H1 (cell line): Measurements from ENCODE around the gene ANKLE1.
A peak's percentile ranks its signal among the peaks of the same experiment; 100 is the strongest.

Experiments
- BCL11A ChIP-seq, 2 experiments: IDR thresholded peaks; one replicate each; pipeline ENCODE4 v1.6.1; 2011; ENCODE audit warnings: low read depth in 2 of 2, low read length in 2 of 2, mild to moderate bottlenecking in 2 of 2
- CHD2 ChIP-seq: IDR thresholded peaks from 2 replicates; pipeline ENCODE4 v1.6.1; 2012; ENCODE audit warnings: low read length, improper control_type of control experiment
- EZH2 ChIP-seq: fragments of 200-600 bp; sonication (generic); IDR thresholded peaks from 2 replicates; pipeline ENCODE4 v1.7.1; 2012; ENCODE audit warnings: low read depth, mild to moderate bottlenecking, moderate library complexity, low read length, inconsistent platforms; ENCODE audit not compliant: severe bottlenecking
- MAFK ChIP-seq: IDR thresholded peaks from 2 replicates; pipeline ENCODE4 v1.6.1; 2012; ENCODE audit warnings: low read depth, mild to moderate bottlenecking, improper control_type of control experiment, low read length
- POLR2A ChIP-seq, 2 experiments: IDR thresholded peaks; 1 replicate in 1 of 2; 2 replicates in 1 of 2; pipeline ENCODE4 v1.6.1; 2011; ENCODE audit warnings: low read depth in 2 of 2, low read length in 2 of 2, mild to moderate bottlenecking in 2 of 2; ENCODE audit errors: control extremely low read depth in 1 of 2
- RXRA ChIP-seq: IDR thresholded peaks from 2 replicates; pipeline ENCODE4 v1.6.1; 2011; ENCODE audit warnings: low read depth, mild to moderate bottlenecking, low read length, moderate library complexity; ENCODE audit not compliant: insufficient read depth
- SRF ChIP-seq: IDR thresholded peaks from 2 replicates; pipeline ENCODE4 v1.6.1; 2011; ENCODE audit warnings: mild to moderate bottlenecking, low read depth, low read length, moderate library complexity
- TF ChIP-seq, protein P1 (sequence below): IDR thresholded peaks from 2 replicates; pipeline ENCODE4 v1.6.1; 2011; ENCODE audit warnings: low read length, improper control_type of control experiment
- TF ChIP-seq, protein P2 (sequence below), 3 experiments: IDR thresholded peaks; 1 replicate in 2 of 3; 2 replicates in 1 of 3; pipeline versions ENCODE4 v1.5.1 to v1.6.1; 2011; ENCODE audit warnings: low read length in 3 of 3, mild to moderate bottlenecking in 3 of 3, inconsistent platforms in 2 of 3, low read depth in 1 of 3, moderate library complexity in 1 of 3; ENCODE audit not compliant: insufficient read depth in 1 of 3; ENCODE audit errors: control extremely low read depth in 1 of 3

DNA sequence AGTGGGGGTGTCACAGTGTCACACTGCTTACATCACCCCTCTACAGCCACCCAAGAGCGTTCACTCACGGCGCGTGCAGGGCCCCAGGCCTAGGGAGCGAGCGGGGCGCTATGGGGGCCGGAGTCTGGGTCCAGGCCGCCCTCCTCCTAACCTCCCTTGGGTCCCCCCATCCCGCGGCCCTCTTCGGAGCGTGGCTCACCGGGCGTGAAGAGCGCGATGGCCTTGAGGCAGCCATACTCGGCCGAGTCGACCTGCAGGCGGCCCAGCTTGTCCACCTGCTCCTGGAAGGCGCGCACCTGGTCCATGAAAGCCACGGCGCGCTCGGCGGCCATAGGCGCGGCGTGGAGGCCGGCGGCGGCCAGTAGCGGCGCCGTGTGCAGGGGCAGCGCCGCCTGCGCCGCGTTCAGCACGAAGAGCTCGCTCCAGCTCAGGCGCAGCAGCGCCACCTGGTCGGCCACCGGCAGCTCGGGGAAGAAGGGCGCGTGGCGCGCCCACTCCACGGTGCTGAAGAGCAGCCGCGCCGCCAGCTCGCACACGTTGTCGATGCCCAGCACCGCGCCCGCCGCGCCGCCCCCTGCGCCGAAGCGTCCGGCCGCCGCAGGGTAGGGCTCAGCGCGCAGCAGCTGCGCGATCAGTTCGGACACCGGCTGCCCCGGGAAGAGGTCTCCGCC is 46.3 kb upstream of the ANKLE1 start:
- TF ChIP-seq, protein P1, sequence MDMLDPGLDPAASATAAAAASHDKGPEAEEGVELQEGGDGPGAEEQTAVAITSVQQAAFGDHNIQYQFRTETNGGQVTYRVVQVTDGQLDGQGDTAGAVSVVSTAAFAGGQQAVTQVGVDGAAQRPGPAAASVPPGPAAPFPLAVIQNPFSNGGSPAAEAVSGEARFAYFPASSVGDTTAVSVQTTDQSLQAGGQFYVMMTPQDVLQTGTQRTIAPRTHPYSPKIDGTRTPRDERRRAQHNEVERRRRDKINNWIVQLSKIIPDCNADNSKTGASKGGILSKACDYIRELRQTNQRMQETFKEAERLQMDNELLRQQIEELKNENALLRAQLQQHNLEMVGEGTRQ = no peak
- no peak for TF ChIP-seq SRF
- TF ChIP-seq, protein P2, sequence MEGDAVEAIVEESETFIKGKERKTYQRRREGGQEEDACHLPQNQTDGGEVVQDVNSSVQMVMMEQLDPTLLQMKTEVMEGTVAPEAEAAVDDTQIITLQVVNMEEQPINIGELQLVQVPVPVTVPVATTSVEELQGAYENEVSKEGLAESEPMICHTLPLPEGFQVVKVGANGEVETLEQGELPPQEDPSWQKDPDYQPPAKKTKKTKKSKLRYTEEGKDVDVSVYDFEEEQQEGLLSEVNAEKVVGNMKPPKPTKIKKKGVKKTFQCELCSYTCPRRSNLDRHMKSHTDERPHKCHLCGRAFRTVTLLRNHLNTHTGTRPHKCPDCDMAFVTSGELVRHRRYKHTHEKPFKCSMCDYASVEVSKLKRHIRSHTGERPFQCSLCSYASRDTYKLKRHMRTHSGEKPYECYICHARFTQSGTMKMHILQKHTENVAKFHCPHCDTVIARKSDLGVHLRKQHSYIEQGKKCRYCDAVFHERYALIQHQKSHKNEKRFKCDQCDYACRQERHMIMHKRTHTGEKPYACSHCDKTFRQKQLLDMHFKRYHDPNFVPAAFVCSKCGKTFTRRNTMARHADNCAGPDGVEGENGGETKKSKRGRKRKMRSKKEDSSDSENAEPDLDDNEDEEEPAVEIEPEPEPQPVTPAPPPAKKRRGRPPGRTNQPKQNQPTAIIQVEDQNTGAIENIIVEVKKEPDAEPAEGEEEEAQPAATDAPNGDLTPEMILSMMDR (IDR thresholded peaks at IDR 0.05; ENCODE audit: control extremely low read depth in 1 of 3, insufficient read depth in 1 of 3, low read depth in 1 of 3, low read length in 3 of 3) = peak; percentile 32 to 51 (median 45)
- no peak for TF ChIP-seq RXRA
- TF ChIP-seq BCL11A (IDR thresholded peaks at IDR 0.05; ENCODE audit: low read depth in 2 of 2, low read length in 2 of 2) = no peak
- no peak for TF ChIP-seq EZH2
- TF ChIP-seq POLR2A (IDR thresholded peaks at IDR 0.05; ENCODE audit: control extremely low read depth in 1 of 2, low read depth in 2 of 2, low read length in 2 of 2) = peak in 1 of 2 experiments; percentile 8; a peak in 1 of 3 replicates
- TF ChIP-seq MAFK = no peak
- no peak for TF ChIP-seq CHD2
